GM19324 (cell line): ENCODE data around the gene B3GNT7.
"Not testable (repeated sequence)": the region's sequence is repeated elsewhere in the genome, so short reads cannot be mapped to it uniquely, and the experiment has no call there.

Experiments
- ATAC-seq: cut with Tn5 transposase; IDR thresholded peaks from one replicate; pipeline ENCODE4 v1.9.1; 2021; ENCODE audit warnings: mild to moderate bottlenecking, moderate library complexity; ENCODE audit not compliant: unreplicated experiment, low FRiP score

B3GNT7 gene

DNA sequence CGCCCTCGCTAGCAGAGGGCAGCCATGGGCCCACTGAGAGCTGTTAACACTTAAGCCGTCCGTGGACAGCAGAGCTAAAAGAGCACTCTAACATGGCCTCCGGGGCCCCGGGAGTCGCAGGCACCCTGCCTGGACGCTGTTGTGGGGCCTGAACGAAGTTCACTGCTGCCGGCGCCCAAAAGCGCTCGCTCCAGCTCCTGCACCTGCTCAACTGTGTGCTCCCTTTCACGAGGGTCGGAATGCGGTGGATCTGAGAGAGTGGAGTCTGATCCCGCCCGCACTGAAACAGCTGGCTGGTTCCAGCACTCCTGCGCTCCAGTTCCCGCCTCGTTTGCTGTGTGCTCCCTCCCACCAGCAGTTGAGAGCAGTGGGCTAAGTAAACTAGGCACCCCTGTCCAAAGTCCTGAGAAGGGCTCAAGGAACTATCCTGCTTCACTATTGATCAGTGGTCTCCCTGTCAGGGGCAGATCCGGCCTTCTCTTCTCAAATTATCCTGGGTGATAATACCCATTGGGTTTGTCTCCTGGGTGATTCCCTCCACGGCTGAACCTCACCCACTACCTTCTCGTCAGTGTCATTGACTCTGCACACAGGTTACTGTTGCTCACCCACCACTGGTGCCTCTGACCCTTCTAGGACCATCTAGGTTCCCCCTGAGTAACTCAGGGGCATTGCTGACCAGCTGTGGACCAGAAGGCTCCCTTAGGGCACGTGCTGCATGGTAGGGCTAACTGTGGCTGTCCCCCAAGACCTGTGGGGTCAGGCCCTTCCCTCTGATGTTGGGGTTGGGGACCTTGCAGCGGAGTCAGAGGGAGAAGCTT is 23.5 kb downstream of the B3GNT7 start:
- no peak for ATAC-seq

DNA sequence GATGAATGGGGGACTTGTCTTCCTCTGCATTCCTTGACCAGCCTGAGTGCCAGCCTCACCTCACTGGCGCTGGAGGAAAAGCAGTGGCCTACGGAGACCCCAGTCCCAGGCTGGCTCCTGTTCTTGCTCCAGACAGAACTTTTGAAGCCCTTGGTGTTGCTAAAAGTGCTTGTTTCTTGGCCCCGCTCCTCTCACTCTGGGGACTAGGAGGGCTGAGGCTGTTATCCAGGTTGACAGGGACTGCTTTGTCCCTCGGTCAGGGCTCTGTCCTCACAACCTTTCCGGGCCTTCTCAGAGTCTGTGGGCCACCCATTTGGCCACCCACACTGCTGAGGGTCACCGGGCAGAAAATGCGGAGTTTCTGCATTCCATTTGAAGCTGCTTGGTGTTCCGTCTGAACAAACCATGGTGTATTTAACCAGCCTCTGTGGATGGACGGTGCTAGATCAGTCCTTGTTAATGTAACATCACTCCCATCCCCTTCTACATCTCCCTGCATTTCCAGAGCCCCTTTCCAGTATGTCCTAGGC is 25.6 kb downstream of the B3GNT7 start:
- ATAC-seq: no peak

DNA sequence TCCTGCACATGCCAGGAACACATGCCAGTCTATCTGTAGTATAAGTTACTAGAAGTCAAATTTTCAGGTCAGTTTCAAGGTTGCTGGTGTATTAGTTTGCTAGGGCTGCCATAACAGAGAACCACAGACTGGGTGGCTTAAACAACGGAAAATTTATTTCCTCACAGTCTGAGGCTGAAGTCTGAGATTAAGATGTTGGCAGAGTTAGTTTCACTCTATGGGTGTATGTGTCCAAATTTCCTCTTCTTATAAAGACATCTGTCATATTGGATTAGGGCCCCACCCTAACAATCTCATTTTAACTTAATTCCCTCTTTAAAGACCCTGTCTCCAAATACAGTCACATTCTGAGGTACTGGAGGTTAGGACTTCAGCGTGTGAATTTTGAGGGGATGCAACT is 26.5 kb downstream of the B3GNT7 start:
- no peak for ATAC-seq

DNA sequence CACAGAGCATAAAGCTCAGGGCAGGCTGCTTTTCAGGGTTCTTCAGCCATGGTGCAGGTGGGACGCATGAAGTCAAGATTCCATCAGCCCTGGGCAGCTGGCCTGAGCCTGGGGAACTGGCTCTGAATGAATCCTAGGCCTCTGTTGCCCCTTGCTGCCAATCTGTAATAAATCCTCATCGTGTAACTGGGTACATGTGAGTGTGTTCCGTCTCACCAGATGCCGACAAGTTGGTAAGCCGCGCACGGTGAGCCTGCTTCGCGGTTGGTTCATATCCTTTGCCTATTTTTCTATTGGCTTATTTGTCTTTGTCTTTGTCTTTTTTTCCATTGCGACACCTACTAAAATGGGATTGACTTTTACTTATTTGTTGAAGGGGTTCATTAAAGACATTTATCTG is 27.7 kb downstream of the B3GNT7 start:
- ATAC-seq: no peak

DNA sequence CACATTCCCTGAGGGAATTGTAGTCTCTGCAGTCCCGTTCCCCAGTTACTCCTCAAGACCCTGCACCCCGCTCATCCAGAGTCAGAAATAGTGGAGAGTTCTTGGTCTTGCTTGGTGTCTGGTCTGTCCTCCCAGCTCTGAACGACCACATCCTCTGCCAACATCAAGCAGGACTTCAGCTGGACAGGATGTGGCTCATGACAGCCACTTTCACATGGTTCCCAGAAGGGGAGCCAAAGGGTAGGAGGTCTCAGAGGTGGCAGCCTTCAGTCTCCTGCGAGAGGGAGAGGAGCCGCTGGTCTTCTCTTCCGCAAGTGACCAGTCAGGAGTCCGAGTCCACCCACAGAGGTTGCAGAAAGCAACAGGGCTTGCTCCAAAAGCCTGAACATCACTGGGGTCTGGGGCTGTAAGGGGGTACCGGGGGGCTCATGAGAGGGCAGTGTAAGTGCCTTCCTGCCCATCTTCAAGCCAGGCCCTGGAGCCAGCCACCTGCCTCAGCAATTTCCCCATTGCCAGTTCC is 29.8 kb downstream of the B3GNT7 start:
- no peak for ATAC-seq

DNA sequence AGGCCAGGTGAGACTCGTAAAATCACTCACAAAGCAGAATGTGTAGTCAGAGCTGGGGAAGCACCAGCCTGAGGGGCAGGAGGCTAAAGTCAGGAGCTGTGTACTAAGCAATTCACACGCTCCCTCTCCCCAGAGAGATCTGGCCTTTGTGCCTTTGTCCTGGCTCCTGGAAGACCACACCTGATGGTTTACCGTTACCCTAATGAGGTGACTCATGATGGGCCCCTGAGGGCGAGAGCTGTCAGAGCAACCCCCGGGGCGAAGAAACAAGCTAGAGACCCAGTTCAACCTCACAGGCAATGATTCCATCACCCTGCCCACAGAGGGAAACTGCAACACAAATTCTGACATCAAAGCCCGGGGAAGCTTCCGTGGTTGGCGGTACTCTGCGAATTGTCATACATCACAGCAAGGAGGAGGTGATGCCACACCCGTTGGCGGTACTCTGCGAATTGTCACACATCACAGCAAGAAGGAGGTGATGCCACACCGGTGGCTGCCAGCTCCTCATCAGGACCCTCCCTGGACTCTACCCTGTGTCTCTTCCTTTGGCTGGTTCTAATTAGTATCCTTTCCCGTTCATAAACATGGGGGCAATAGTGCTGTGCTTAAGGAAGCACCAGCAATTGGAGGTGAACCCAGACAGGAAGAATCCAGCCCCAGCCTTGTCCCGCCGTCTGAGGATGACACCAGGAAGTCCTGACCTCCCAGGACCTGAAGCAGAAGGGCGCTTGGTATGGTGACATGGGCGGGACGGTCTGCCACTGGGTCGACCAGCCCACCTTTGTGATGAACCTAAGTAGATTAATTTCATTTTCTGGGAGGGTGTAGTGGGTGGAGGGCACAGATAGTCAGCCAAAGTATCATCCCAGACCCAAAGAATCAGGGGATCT is 30.5 kb downstream of the B3GNT7 start:
- ATAC-seq: no peak

DNA sequence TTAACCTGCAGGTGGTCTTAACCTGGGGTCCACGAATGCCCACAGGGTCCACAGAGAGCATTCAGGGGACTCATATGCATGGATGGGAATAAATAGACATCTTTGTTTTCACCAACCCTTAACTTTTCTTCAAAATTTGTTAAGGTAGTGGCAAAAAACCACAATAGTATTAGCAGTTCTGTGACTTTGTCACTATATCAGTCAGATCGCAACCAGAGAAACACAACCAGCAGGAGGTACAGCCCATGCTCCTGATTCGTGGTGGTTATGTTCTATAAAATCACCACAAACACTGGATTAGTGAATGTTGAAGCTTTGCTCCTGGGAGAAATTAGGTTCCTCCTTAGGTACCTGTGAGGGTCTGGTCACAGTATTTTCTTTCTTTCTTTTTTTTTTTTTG is 31.6 kb downstream of the B3GNT7 start:
- no peak for ATAC-seq

DNA sequence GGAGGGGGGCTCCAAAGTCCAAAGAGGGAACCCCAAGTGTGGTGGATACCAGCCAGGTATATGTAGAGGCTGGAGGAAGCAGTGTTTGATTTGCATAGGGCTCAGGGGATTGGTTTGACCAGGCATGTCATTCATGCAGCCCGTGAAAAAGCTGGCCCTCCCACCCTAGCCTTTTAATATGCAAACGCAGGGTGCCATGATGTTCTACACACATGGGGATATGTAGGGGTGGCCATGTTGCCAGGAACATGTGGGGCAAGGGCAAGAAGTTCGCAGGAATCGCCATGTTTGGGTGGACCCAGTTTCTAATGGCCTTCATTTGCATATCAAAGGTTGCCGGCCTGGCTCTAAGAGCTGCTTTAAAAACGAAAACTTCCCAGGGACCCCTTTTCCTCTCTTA is 33.6 kb downstream of the B3GNT7 start:
- ATAC-seq: no peak

DNA sequence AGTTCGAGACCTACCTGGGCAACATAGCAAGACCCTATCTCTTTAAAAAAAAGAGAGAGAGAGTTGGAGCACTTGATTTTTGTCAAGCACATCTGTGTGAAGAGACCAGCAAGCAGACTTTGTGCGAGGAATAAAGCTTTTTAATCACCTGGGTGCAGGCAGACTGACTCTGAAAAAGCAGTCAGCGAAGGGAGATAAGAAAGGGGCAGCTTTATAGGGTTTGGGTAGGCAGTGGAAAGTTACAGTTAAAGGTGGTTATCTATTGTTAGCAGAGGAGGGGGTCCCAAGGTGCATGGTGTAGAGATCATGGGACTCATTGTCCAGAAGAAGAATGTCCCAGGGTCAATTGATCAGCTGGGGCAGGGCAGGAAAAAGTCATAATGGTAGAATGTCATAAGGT is 34.4 kb downstream of the B3GNT7 start:
- no peak for ATAC-seq

DNA sequence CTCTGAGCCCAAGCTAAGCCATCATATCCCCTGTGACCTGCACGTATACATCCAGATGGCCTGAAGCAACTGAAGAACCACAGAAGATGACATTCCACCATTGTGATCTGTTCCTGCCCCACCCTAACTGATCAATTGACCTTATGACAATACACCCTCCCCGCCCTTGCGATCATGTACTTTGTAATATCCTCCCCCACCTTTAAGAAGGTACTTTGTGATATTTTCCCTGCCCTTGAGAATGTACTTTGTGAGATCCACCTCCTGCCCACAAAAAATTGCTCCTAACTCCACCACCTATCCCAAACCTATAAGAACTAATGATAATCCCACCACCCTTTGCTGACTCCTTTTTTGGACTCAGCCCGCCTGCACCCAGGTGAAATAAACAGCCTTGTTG is 34.9 kb downstream of the B3GNT7 start:
- not testable (repeated sequence) for ATAC-seq

DNA sequence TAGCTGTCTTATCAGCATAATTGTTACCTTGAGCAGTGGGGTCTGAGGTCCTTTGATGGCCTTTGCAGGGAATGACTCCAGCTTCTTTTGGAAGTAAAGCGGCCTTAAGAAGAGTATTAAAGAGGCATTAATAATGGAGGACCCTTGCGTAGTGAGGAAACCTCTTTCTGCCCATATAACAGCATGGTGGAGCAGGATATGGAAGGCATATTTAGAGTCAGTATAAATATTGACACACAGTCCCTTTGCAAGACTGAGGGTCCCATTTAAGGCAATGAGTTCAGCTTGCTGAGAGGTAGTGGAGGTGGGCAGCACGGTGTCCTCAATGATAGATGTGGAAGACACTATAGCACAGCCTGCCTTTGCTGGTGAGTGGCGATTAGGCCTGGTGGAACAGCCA is 36.1 kb downstream of the B3GNT7 start:
- no peak for ATAC-seq

DNA sequence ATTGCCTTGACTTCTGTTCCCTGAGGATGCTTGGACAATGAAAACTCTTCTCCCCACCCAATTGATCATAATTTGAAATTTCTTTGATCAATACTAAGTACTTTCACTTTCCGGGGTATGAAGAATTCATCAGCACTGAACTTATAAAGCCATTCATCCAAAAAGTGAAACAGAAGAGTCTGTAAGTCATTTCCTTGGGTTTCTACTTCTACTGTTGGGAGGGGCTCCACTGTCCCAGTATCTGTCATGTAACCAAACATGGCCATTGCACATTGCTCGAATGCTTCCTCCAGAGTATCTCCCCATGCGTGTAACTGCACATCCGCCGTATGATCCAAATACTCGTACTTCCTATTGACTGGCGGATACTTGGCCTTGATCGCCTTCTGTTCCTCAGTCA is 38.5 kb downstream of the B3GNT7 start:
- ATAC-seq: no peak

DNA sequence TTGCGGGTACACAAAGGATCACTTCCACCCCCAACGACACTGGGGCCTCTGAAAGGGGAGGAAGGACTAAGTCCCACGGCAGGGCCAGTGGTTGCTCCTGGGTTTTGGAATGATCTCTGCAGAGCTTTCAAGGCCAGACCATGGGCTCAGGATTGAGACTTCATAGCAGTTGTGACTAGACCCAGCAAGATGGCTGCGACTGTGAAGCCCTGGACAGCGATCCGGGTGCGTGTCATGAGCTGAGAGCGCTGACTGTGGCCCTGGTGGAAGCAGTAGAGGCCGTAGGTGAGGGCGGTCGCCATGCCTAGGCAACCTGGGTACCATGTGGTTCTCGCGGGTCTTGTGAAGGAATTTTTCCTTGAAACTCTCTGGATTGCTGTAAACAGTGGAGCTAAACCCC is 41.4 kb downstream of the B3GNT7 start:
- ATAC-seq: no peak

DNA sequence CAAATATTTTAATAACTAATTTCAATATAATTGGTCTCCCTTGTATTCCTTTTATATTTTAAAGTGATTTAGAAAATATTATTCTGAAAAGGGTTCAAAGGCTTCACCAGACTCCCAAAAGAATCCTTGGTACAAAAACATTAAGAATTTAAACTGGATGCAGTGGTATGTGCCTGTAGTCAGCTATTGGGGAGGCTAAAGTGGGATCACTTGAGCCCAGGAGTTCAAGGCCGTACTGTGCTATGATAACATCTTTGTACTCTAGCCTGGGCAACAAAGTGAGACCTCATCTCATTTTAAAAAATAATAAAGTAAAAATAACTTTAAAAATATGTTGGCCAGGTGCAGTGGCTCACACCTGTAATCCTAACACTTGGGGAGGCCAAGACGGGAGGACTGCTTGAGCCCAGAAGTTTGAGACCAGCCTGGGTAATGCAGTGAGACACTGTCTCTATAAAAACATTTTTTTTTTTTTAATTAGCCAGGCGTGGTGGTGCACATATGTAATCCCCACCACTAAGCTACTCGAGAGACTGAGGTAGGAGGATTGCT is 54.1 kb downstream of the B3GNT7 start:
- ATAC-seq: no peak

DNA sequence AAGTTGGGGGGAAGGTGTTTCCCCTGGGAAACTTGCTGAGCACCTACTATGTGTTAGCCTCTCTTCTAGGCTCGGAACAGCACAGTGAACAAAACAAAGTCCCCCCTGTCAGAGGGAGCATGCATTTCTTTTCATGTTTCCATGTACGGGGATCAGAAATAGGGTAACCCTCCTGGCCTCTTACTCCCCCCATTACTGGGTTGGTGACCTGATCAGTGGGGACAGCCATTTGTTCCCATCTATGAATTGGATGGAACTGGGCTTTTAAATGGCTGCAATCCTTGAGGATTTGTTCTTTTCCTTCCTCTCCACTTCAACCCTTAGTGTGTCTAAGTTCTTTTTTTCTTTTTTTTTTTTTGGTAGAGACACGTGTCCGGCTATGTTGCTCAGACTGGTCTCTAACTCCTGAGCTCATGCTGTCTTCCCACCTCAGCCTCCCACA is 55.1 kb downstream of the B3GNT7 start:
- ATAC-seq: no peak
